OCI-LY1 (cell line): ENCODE data around the gene ATG7.

ENCODE experiments used
- H2AFZ ChIP-seq: fragments of 200-600 bp; sonication (generic), shearing (Covaris generic); 2 replicates; pipeline ENCODE4 v1.6.0; 2014; ENCODE audit warnings: antibody characterized with exemption, mild to moderate bottlenecking, low read length
- H3F3A ChIP-seq: fragments of 200-600 bp; sonication (generic), shearing (Covaris generic); 2 replicates; pipeline ENCODE4 v1.6.0; 2014; ENCODE audit warnings: mild to moderate bottlenecking, antibody characterized with exemption, low read length, moderate library complexity; ENCODE audit not compliant: insufficient read depth
- H3K27ac ChIP-seq: fragments of 200-600 bp; sonication (generic); 2 replicates; pipeline ENCODE4 v1.5.1; 2014; ENCODE audit warnings: low read length, mixed run types, mild to moderate bottlenecking, low read depth; ENCODE audit not compliant: poor library complexity, severe bottlenecking
- H3K27me3 ChIP-seq: fragments of 200-600 bp; sonication (generic); 2 replicates; pipeline ENCODE4 v1.6.0; 2014; ENCODE audit warnings: antibody characterized with exemption, mild to moderate bottlenecking, low read length, moderate library complexity; ENCODE audit not compliant: insufficient read depth
- H3K36me3 ChIP-seq: fragments of 200-600 bp; sonication (generic); 2 replicates; pipeline ENCODE4 v1.6.1; 2014; ENCODE audit warnings: mild to moderate bottlenecking, antibody characterized with exemption, low read length, moderate library complexity, mixed read lengths; ENCODE audit not compliant: insufficient read depth
- H3K4me1 ChIP-seq: fragments of 200-600 bp; sonication (generic); 2 replicates; pipeline ENCODE4 v1.5.1; 2014; ENCODE audit warnings: mild to moderate bottlenecking, low read length, moderate library complexity; ENCODE audit not compliant: insufficient read depth, severe bottlenecking
- H3K4me2 ChIP-seq: fragments of 200-600 bp; sonication (generic), shearing (Covaris generic); 2 replicates; pipeline ENCODE4 v1.6.1; 2014; ENCODE audit warnings: low read length
- H3K4me3 ChIP-seq: fragments of 200-600 bp; sonication (generic); 2 replicates; pipeline ENCODE4 v1.5.1; 2014; ENCODE audit warnings: low read length, low read depth, mild to moderate bottlenecking, mixed read lengths; ENCODE audit not compliant: poor library complexity, severe bottlenecking
- H3K79me2 ChIP-seq: fragments of 200-600 bp; shearing (Covaris generic); 2 replicates; pipeline ENCODE4 v1.6.1; 2016; ENCODE audit warnings: mixed run types, low read length, mixed read lengths; ENCODE audit not compliant: insufficient read depth
- H3K9ac ChIP-seq: fragments of 200-600 bp; sonication (generic), shearing (Covaris generic); 2 replicates; pipeline ENCODE4 v1.6.1; 2014; ENCODE audit warnings: mild to moderate bottlenecking, low read length, mixed read lengths
- H3K9me2 ChIP-seq: fragments of 200-600 bp; sonication (generic), shearing (Covaris generic); 2 replicates; pipeline ENCODE4 v1.6.1; 2014; ENCODE audit warnings: low read depth, mild to moderate bottlenecking, low read length, mixed read lengths
- H3K9me3 ChIP-seq: fragments of 200-600 bp; shearing (Covaris generic); 2 replicates; pipeline ENCODE4 v1.6.1; 2014; ENCODE audit warnings: low read length, mixed read lengths
- H4K20me1 ChIP-seq: fragments of 200-600 bp; sonication (generic), shearing (Covaris generic); 2 replicates; pipeline ENCODE4 v1.6.0; 2016; ENCODE audit warnings: mild to moderate bottlenecking, low read length; ENCODE audit not compliant: insufficient read depth
- EZH2 ChIP-seq: fragments of 200-600 bp; sonication (generic), shearing (Covaris generic); IDR thresholded peaks from 2 replicates; pipeline ENCODE4 v1.8.0; 2017; ENCODE audit warnings: borderline replicate concordance, mixed run types, mild to moderate bottlenecking, antibody characterized with exemption, low read length, moderate library complexity, mixed read lengths
- TF ChIP-seq, protein P1 (sequence below): fragments of 200-600 bp; sonication (generic), shearing (Covaris generic); IDR thresholded peaks from 2 replicates; pipeline ENCODE4 v1.5.1; 2017; ENCODE audit warnings: mild to moderate bottlenecking, antibody characterized with exemption, low read length, moderate library complexity, mixed read lengths

ATG7 gene

GRCh38 chr3:11384074-11384473, 111.9 kb downstream of the ATG7 start:
- no peak for TF ChIP-seq EZH2
- no peak overlapping the region for H3K9ac ChIP-seq
- H3K9me2 ChIP-seq: no peaks in the 10 kb centered on the region
- no peaks in the 10 kb centered on the region for H4K20me1 ChIP-seq
- no peaks in the 10 kb centered on the region for H3K36me3 ChIP-seq
- no peak overlapping the region for H3K4me2 ChIP-seq
- H3K27me3 ChIP-seq: no peaks in the 10 kb centered on the region
- no peak overlapping the region for H3K27ac ChIP-seq
- H3F3A ChIP-seq: no peaks in the 10 kb centered on the region
- no peaks in the 10 kb centered on the region for H3K79me2 ChIP-seq
- peaks cover 26% of the 10 kb centered on the region for H3K4me1 ChIP-seq
- H3K4me3 ChIP-seq: no peak overlapping the region
- no peaks in the 10 kb centered on the region for H3K9me3 ChIP-seq
- H2AFZ ChIP-seq: no peak overlapping the region

DNA sequence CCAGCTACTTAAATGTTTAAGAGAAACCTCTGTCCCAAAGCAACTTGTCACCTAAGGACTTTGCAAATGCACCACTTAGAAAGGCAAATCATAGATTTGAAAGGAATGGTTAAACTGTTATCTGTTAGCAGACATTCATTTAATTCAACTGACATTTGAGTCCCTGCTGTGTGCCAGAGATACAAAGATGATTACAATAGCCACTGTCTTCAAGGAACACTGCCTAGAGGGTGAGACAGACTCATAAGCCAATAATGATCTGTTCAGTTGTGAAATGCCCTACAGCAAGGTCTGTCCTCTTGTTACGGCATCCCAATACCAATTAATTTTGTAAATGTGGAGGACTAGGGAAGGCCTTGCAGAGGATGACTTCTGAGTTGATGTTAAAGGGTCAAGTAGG, 113.1 kb downstream of the ATG7 start:
- H3K9me2 ChIP-seq: no peaks in the 10 kb centered on the region
- no peak overlapping the region for H2AFZ ChIP-seq
- H3K4me2 ChIP-seq: no peak overlapping the region
- TF ChIP-seq, protein P1, sequence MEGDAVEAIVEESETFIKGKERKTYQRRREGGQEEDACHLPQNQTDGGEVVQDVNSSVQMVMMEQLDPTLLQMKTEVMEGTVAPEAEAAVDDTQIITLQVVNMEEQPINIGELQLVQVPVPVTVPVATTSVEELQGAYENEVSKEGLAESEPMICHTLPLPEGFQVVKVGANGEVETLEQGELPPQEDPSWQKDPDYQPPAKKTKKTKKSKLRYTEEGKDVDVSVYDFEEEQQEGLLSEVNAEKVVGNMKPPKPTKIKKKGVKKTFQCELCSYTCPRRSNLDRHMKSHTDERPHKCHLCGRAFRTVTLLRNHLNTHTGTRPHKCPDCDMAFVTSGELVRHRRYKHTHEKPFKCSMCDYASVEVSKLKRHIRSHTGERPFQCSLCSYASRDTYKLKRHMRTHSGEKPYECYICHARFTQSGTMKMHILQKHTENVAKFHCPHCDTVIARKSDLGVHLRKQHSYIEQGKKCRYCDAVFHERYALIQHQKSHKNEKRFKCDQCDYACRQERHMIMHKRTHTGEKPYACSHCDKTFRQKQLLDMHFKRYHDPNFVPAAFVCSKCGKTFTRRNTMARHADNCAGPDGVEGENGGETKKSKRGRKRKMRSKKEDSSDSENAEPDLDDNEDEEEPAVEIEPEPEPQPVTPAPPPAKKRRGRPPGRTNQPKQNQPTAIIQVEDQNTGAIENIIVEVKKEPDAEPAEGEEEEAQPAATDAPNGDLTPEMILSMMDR: no peak
- TF ChIP-seq EZH2: no peak
- no peaks in the 10 kb centered on the region for H3K9me3 ChIP-seq
- H3F3A ChIP-seq: no peaks in the 10 kb centered on the region
- H3K36me3 ChIP-seq: no peaks in the 10 kb centered on the region
- no peak overlapping the region for H3K27ac ChIP-seq
- no peaks in the 10 kb centered on the region for H4K20me1 ChIP-seq
- H3K27me3 ChIP-seq: no peaks in the 10 kb centered on the region
- no peak overlapping the region for H3K4me3 ChIP-seq
- no peaks in the 10 kb centered on the region for H3K79me2 ChIP-seq
- peaks cover 15% of the 10 kb centered on the region for H3K4me1 ChIP-seq
- no peak overlapping the region for H3K9ac ChIP-seq

GRCh38 chr3:11385891-11386290, 113.7 kb downstream of the ATG7 start:
- Histone ChIP-seq H3K9me2 (no peaks in the 10 kb centered on the region), H3K9me3 (no peaks in the 10 kb centered on the region), H2AFZ (no peak overlapping the region), H3K36me3 (no peaks in the 10 kb centered on the region), H3F3A (no peaks in the 10 kb centered on the region), H3K9ac (no peak overlapping the region), H3K79me2 (no peaks in the 10 kb centered on the region), H4K20me1 (no peaks in the 10 kb centered on the region), H3K4me2 (no peak overlapping the region), H3K4me3 (no peak overlapping the region), H3K4me1 (peaks cover 9% of the 10 kb centered on the region), H3K27me3 (no peaks in the 10 kb centered on the region), H3K27ac (no peak overlapping the region)
- TF ChIP-seq, protein P1: no peak
- no peak for TF ChIP-seq EZH2

GRCh38 chr3:11386465-11387113, 114.4 kb downstream of the ATG7 start:
- H3K36me3 ChIP-seq: no peaks in the 10 kb centered on the region
- H3K4me3 ChIP-seq: no peak overlapping the region
- no peaks in the 10 kb centered on the region for H3K9me3 ChIP-seq
- no peak overlapping the region for H3K9ac ChIP-seq
- H3K79me2 ChIP-seq: no peaks in the 10 kb centered on the region
- H3K9me2 ChIP-seq: no peaks in the 10 kb centered on the region
- H3K4me1 ChIP-seq: peaks cover 4% of the 10 kb centered on the region
- no peaks in the 10 kb centered on the region for H3K27me3 ChIP-seq
- no peaks in the 10 kb centered on the region for H4K20me1 ChIP-seq
- no peak overlapping the region for H2AFZ ChIP-seq
- TF ChIP-seq EZH2: no peak
- TF ChIP-seq, protein P1: no peak
- no peak overlapping the region for H3K4me2 ChIP-seq
- no peak overlapping the region for H3K27ac ChIP-seq
- no peaks in the 10 kb centered on the region for H3F3A ChIP-seq
